Activated T-helper 1 cell treated with anti-CD3 and anti-CD28 coated beads, Interleukin-2, amount 50 U/mL, for 16 hours (primary cell): ENCODE measurements around the gene MRPL33.

ENCODE experiments used
- DNase-seq, 2 donors: peaks; one replicate each; pipeline ENCODE4 v3.0.0-alpha.2; 2020; ENCODE audit warnings: low read depth in 1 of 2, low spot score in 1 of 2

The MRPL33 gene

DNA sequence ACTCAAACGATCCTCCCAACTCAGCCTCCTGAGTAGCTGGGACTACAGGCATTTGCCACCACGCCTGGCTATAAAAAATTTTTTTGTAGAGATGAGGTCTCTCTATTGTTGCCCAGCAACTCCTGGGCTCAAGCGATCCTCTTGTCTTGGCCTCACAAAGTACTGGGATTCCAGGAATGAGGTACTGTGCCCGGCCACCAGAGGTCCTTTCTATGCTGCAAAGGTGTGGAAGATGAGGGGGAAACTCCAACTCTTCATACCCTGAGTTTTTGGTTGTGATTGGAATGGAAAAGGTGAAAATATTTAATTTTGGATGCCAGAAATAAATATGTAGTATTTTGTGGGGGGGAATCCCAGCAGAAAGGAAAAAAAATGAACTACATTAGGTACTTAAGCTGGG, 36.0 kb downstream of the MRPL33 start:
- no peak for DNase-seq

DNA sequence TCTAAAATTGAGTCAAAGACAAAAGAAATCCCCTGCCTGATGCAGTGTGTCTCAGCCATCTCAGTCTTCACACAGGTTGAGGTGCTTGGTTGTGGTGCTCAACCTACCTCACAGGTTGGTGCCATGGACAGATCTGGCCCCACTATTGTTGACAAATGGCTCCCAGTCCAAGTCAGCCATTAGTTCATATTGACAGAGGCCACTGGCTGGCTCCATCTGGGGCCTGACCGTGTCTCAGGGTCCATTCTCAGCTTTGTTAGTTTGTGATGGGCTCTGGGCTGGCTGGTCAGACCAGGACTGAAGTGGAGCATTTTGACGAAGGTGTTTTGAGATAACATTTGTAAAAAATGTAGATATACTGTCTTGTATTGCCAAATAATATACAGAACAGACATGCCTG, 36.9 kb downstream of the MRPL33 start:
- no peak for DNase-seq

DNA sequence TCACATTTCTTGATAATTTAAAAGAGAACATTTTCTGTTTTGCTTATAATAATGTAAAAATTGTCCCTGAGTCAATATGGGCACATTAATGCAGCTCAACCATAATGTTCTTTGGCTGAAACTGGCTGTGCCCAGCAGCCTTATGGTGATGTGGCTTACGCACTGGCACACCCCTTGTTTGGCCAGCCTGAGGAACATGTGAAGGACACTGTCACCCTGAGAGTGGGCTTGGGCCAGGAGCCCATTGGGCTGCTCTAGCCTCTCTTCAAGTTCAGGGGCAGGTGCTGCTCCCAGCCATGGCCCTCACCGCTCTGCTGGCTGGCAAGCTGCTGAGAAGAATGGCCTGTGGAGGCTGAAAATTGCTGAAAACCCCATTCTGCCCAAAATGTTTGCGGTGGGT, 37.5 kb downstream of the MRPL33 start:
- no peak for DNase-seq

DNA sequence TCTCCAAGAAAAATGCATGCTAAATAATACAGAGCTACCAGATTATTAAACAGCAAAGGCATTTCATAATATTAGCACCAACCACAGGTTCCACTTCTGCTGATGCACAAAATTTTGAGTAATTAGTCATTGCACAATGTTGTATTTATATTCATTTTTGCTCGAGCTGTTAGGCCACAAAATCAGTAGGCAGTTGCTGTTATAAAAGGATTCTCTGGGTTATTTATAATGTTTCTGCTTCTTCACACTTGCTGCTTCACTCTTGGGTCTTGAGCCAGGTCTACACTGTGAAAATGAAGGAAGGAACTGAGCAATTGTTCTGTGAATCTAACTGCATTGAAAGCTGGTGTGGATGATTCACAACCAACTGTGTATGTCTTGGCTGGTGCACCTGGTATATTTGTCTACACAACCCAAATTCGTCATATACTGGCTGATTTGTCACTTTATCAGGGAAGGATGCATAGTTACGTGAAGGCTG, 38.3 kb downstream of the MRPL33 start:
- DNase-seq = no peak

DNA sequence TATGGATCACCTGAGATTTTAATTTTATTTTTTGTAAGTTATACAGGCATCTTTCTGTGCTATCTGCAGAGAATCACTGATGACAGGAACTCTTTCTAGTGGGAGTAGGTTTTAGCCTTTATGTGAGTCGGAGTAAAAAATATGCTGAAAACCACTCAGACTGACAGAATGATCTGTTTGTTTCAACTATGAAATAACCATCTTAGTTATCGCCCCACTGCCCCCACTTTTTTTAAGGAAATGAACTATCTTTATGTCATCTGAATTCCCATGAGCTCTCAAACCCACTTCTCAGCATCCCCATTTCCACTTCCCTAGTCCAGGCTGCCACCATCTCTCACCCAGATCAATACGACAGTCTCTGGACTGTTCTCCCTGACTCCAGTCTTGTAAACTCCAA, 38.9 kb downstream of the MRPL33 start:
- DNase-seq = no peak

DNA sequence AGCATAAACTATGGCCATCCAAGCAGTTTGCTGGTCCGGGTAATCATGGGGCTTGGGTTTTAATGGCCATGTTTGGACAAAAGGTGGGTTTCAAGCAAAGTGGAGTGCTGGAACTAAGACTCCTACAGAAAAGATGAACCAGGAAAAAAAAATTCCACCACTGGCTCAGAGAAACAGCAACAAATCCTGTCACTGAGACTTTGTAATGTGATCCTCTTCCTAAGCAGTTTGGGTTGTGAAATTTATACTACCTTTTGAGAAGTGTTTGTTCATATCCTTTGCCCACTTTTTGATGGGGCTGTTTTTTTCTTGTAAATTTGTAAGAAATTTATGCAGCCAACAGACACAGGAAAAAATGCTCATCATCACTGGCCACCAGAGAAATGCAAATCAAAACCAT, 40.2 kb downstream of the MRPL33 start:
- DNase-seq = no peak

- no peak for DNase-seq
Measured at GRCh38 chr2:27814758-27815157, 43.2 kb downstream of the MRPL33 start.

GRCh38 chr2:27815860-27816438, 44.4 kb downstream of the MRPL33 start:
- DNase-seq = no peak

- no peak for DNase-seq
Measured at GRCh38 chr2:27822049-27822448, 50.5 kb downstream of the MRPL33 start.

- no peak for DNase-seq
Measured at GRCh38 chr2:27823135-27823534, 51.6 kb downstream of the MRPL33 start.

DNA sequence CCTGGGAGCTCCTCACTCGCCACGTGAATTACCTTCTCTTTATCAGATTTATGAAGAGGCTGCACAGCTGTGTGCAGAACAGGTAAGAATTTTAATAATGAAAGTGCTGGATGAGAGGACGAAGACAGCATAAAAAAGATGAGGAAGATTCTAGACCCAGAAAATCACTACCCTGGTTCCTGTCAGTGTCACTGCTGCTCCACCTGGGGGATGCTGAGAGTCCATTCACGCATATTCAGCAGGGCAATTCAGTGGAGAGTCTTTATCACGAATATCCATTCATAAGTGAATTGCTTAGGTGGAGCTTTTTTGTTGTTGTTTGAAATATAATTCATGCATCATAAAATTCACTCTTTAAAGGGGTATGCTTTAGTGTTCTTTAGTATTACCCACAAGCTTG, 52.0 kb downstream of the MRPL33 start:
- DNase-seq = no peak

- no peak for DNase-seq
Measured at GRCh38 chr2:27824401-27824800, 52.9 kb downstream of the MRPL33 start.

GRCh38 chr2:27828305-27828704, 56.8 kb downstream of the MRPL33 start:
- no peak for DNase-seq
